A549 (cell line): ENCODE measurements around the gene HERC4.

Source experiments
- EHMT2 ChIP-seq: fragments of 200-600 bp; sonication (generic); IDR thresholded peaks from 2 replicates; pipeline ENCODE4 v1.6.1; 2016; ENCODE audit warnings: antibody characterized with exemption, low read depth, mild to moderate bottlenecking, moderate library complexity
- POLR2A ChIP-seq: IDR thresholded peaks from 2 replicates; pipeline ENCODE4 v1.6.1; 2012; ENCODE audit warnings: mild to moderate bottlenecking, low read length
- POLR2AphosphoS2 ChIP-seq: conservative IDR thresholded peaks from 2 replicates; pipeline ENCODE4 v1.6.1; 2012; ENCODE audit warnings: low read length, improper control_type of control experiment, inconsistent platforms
- RCOR1 ChIP-seq: fragments of 150-350 bp; IDR thresholded peaks from 2 replicates; pipeline ENCODE4 v1.6.1; 2014; ENCODE audit warnings: antibody characterized with exemption, low read length, low read depth
- ZSCAN20 ChIP-seq: fragments of 250-450 bp; sonication (Bioruptor Pico); IDR thresholded peaks from 2 replicates; pipeline ENCODE4 v1.8.0; 2022; ENCODE audit warnings: mild to moderate bottlenecking, moderate library complexity
- TF ChIP-seq, protein P1 (sequence below): fragments of 200-600 bp; sonication (generic); IDR thresholded peaks from 2 replicates; pipeline ENCODE4 v1.6.1; 2016; ENCODE audit warnings: antibody characterized with exemption, mild to moderate bottlenecking, moderate library complexity

DNA sequence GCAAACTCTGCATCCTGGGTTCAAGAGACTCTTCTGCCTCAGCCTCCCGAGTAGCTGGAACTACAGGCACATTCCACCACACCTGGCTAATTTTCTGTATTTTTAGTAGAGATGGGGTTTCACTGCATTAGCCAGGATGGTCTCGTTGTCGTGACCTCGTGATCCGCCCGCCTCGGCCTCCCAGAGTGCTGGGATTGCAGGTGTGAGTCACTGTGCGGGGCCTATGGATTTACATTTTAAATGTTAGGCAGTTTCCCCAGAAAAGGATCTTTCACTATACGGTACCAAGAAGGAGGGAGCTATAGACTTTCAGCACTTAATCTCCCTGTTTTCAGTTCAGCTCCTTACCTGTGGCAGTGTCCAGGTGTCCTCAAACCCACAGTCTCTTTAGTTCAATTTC lies 139.9 kb downstream of the HERC4 start:
- TF ChIP-seq RCOR1 (no peak), POLR2AphosphoS2 (no peak), ZSCAN20 (no peak), POLR2A (no peak), EHMT2 (no peak)
- TF ChIP-seq, protein P1, sequence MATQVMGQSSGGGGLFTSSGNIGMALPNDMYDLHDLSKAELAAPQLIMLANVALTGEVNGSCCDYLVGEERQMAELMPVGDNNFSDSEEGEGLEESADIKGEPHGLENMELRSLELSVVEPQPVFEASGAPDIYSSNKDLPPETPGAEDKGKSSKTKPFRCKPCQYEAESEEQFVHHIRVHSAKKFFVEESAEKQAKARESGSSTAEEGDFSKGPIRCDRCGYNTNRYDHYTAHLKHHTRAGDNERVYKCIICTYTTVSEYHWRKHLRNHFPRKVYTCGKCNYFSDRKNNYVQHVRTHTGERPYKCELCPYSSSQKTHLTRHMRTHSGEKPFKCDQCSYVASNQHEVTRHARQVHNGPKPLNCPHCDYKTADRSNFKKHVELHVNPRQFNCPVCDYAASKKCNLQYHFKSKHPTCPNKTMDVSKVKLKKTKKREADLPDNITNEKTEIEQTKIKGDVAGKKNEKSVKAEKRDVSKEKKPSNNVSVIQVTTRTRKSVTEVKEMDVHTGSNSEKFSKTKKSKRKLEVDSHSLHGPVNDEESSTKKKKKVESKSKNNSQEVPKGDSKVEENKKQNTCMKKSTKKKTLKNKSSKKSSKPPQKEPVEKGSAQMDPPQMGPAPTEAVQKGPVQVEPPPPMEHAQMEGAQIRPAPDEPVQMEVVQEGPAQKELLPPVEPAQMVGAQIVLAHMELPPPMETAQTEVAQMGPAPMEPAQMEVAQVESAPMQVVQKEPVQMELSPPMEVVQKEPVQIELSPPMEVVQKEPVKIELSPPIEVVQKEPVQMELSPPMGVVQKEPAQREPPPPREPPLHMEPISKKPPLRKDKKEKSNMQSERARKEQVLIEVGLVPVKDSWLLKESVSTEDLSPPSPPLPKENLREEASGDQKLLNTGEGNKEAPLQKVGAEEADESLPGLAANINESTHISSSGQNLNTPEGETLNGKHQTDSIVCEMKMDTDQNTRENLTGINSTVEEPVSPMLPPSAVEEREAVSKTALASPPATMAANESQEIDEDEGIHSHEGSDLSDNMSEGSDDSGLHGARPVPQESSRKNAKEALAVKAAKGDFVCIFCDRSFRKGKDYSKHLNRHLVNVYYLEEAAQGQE, result no peak
